Left forelimb (tissue), 1 donor: ENCODE results near the gene BTRC.
A peak's percentile ranks its signal among the peaks of the same experiment; 100 is the strongest.
"Not testable (repeated sequence)": the region's sequence is repeated elsewhere in the genome, so short reads cannot be mapped to it uniquely, and the experiment has no call there.

Experiments used
- DNase-seq: peaks from one replicate; pipeline ENCODE4 v3.0.0-alpha.2; 2018; ENCODE audit warnings: low spot score

The BTRC gene

DNA sequence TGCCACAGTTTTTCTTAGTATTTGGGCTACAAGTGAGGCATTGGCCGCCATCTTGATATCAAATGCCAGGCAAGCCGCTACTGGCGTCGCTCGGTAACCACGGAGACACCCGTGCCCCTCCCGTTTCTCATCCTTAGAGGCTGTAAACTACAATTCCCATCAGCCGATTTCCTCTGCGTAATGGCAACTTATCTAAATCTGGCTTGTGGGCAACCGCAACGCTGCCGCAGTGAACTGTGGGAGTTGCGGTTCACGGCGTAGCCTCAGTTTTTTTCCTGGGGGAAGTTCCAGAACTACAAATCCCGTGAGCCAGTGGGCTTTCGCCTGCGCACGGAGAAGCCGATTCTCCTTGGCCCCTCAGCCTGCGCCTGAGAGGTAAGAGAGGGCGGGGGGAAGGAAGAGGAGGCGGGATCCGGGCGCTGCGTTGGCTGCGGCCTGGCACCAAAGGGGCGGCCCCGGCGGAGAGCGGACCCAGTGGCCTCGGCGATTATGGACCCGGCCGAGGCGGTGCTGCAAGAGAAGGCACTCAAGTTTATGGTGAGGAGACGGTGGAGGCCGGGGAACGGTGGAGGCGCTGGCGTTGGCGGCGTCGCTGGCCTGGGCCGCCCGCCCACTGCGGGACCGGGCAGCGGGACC lies at the start of gene BTRC:
BTRC (plus strand) TSS at position 474 of the 636 bp plus-strand sequence; CDS start at position 490, 16 bp downstream.
- peak; percentile 95 for DNase-seq

DNA sequence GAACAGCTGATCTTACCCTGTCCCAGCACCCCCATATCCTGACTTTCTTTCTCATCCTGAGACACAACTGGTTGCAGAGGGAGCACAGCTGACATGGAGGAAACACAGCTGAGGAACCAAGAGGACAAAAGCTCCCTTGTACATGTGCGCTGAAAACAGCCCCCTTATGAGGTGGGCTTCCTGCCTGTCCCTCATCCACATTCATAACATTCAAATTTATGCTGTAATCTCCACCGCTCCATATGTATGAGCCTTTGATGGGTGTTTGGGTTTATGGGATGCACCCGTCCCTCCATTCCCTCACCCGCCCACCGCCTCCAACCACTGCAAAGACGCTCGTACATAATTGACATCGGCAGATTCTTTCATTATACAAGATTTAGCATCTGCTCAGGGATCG lies 49.6 kb upstream of the BTRC start:
- DNase-seq: no peak

GRCh38 chr10:101305320-101306241 lies 48.4 kb upstream of the BTRC start:
- no peak for DNase-seq

GRCh38 chr10:101308051-101308450 lies 45.9 kb upstream of the BTRC start:
- no peak for DNase-seq

GRCh38 chr10:101310529-101311184 lies 43.3 kb upstream of the BTRC start:
- DNase-seq: no peak

- no peak for DNase-seq
Measured at GRCh38 chr10:101311185-101312066, 42.5 kb upstream of the BTRC start.

DNA sequence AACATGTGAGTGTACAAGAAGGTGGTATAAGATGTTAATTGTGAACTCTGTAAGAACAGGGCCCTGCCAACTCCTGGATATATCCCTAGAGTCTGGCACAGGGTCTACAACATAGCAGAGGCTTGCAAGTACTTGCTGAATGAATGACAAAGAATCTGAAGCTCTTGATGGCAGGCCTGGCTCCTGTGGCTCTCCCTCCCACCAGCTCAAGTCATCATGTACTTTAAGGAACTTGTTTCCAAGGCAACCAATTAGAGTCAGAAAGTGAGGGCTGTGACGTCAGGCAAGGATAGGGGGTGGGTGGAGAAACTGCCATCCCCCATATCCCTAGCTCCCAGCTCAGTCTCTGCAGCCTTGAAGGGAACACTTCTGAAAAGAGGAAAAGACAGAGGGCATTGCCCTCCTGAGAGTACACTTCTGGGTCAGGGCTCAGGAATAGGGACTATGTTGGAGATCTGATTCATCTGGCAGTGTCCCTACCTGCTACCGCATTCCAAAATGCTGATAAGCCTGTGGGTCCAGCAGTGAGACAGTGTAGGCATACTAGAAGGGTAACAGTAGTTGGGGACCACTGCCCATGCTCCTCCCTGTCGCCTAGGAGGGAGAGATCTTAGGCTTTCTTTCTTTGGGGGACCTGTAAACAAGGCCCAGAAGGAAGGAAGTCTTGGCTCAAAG lies 34.6 kb upstream of the BTRC start:
- DNase-seq: no peak

DNA sequence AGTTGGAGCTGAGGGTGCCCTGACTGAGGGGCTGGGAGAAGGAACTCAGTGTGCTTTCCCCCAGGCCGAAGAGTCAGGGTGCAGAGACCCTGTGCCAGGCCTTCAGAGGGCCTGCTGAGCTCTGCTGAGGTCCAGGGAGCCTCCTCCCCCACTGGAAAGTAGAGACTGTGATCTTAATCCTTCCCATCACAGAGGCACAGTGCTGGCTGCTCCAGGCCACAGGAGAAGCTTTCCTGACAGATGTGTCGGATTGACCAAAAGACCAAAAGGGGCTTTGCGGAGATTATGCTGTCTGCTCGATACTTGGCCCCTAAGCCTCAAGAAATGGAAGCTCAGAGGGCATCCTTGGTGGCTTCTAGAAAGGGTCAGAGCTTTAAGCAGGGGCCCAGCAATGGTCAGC lies 32.9 kb upstream of the BTRC start:
- no peak for DNase-seq

GRCh38 chr10:101322266-101323108 lies 31.5 kb upstream of the BTRC start:
- DNase-seq: no peak

- no peak for DNase-seq
Measured at GRCh38 chr10:101323495-101323894, 30.5 kb upstream of the BTRC start.

DNA sequence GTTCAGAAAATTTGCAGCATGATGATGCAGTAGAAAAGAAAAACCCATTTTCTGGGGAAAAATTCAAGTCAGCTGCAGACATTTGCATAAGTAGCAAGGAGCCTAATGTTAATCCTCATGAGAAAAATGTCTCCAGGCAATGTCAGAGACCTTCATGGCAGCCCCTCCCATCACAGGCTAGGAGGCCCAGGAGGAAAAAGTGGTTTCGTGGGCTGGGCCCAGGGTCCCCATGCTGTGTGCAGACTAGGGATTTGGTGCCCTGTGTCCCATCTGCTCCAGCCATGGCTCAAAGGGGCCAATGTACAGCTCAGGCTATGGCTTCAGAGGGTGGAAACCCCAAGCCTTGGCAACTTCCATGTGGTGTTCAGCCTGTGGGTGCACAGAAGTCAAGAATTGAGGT lies 26.5 kb upstream of the BTRC start:
- DNase-seq: not testable (repeated sequence)

GRCh38 chr10:101329341-101330032 lies 24.5 kb upstream of the BTRC start:
- DNase-seq: no peak

- no peak for DNase-seq
Measured at GRCh38 chr10:101330231-101330630, 23.7 kb upstream of the BTRC start.

DNA sequence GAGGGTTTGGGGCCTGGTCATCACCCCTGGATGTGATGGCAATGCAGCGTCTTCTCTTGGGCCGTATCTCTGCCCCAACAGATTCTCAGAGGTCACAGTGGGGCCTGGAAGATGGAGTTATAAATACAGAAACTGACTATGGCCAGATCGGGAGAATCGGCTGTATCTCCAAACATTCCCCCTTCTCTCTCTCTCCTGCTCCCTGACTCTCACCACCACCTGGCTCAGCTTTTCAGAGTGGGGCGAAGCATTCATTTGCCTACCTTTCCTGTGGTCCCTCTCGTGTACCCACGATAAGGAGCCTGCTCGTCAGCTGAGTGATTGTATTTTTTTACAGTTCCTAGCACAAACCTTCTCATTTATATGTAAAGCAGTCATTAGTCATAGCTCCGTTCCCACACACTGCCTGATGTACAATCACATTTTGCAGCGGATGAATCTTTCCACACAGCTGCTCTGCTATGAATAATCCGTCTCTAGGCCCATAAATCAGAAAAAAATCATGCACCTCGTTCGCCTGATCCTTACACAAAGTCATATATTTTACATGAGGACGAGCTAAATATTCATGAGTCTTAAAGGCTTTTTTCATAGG lies 23.2 kb upstream of the BTRC start:
- DNase-seq: no peak

GRCh38 chr10:101331956-101332355 lies 22.0 kb upstream of the BTRC start:
- no peak for DNase-seq

GRCh38 chr10:101334259-101334658 lies 19.7 kb upstream of the BTRC start:
- not testable (repeated sequence) for DNase-seq

- no peak for DNase-seq
Measured at GRCh38 chr10:101336382-101336781, 17.6 kb upstream of the BTRC start.

- DNase-seq: no peak
Measured at GRCh38 chr10:101337836-101338235, 16.1 kb upstream of the BTRC start.

DNA sequence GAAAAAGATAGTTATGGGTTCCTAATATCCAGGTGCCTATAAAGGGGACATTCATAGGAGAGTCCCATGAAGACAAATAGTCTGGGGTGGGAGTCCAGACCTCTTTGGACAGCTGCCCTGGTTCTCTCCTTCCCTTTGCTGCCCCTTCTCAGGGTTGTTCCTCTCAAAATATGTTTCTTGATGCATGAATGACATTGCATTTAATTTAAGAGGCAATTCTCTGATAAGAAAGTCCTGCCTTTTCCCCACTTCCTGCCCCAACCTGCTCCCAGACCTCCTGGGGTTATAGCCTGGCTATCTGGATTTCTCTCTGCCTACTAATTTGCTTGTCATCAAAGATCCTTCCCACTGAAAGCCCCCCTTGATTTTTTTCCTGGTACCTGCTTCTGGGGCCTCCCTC lies 12.5 kb upstream of the BTRC start:
- DNase-seq: no peak
